ENCODE measurements around the gene LAIR1.
"Not testable (repeated sequence)": the region's sequence is repeated elsewhere in the genome, so short reads cannot be mapped to it uniquely, and the experiment has no call there.

Gene LAIR1

DNA sequence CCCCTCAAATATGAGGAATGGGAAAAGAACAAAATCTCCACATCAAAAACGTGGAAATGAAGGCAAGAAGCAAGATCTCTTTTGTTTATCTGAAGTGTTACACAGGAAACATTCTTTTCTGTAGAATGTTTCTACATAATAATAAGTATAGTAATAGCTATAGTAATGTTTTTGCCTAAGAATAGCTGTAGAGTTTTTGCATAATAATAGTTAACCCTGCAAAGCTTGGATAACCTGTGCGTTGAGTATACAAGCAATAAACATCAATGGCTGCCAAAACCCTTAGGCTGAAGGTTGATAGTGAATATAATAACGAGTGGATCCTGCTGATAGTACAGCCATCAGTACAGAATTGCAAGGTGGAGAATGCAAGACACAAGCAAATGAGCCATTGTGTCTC, 40.7 kb downstream of the LAIR1 start:
- DNase-seq (ENCODE audit: low spot score) = no peak
- Histone ChIP-seq H3K27ac (no peak overlapping the region), H3K4me3 (no peak overlapping the region)
- TF ChIP-seq, protein P1, sequence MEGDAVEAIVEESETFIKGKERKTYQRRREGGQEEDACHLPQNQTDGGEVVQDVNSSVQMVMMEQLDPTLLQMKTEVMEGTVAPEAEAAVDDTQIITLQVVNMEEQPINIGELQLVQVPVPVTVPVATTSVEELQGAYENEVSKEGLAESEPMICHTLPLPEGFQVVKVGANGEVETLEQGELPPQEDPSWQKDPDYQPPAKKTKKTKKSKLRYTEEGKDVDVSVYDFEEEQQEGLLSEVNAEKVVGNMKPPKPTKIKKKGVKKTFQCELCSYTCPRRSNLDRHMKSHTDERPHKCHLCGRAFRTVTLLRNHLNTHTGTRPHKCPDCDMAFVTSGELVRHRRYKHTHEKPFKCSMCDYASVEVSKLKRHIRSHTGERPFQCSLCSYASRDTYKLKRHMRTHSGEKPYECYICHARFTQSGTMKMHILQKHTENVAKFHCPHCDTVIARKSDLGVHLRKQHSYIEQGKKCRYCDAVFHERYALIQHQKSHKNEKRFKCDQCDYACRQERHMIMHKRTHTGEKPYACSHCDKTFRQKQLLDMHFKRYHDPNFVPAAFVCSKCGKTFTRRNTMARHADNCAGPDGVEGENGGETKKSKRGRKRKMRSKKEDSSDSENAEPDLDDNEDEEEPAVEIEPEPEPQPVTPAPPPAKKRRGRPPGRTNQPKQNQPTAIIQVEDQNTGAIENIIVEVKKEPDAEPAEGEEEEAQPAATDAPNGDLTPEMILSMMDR (IDR thresholded peaks at IDR 0.05) = no peak

DNA sequence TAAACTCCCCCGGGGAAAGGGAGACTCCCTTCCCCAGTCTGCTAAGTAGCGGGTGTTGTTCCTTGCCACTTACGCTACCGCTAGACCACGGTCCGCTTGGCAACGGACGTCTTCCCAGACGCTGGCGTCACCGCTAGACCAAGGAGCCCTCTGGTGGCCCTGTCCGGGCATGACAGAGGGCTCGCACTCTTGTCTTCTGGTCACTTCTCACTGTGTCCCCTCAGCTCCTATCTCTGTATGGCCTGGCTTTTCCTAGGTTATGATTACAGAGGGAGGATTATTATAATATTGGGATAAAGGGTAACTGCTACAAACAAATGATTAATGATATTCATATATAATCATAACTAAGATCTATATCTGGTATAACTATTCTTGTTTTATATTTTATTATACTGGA, 41.8 kb downstream of the LAIR1 start:
- not testable (repeated sequence) for H3K4me3 ChIP-seq; H3K27ac ChIP-seq; DNase-seq (ENCODE audit: low spot score)

DNA sequence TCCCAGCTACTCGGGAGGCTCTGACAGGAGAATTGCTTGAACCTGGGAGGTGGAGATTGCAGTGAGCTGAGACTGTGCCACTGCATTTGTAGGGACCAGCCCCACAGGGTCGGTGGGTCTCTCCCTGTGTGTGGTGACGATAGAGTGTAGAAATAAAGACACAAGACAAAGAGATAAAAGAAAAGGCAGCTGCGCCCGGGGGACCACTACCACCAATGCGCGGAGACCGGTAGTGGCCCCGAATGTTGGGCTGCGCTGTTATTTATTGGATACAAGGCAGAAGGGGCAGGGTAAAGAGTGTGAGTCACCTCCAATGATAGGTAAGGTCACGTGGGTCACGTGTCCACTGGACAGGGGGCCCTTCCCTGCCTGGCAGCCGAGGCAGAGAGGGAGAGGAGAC, 42.4 kb downstream of the LAIR1 start:
- not testable (repeated sequence) for H3K27ac ChIP-seq; DNase-seq (ENCODE audit: low spot score); H3K4me3 ChIP-seq

DNA sequence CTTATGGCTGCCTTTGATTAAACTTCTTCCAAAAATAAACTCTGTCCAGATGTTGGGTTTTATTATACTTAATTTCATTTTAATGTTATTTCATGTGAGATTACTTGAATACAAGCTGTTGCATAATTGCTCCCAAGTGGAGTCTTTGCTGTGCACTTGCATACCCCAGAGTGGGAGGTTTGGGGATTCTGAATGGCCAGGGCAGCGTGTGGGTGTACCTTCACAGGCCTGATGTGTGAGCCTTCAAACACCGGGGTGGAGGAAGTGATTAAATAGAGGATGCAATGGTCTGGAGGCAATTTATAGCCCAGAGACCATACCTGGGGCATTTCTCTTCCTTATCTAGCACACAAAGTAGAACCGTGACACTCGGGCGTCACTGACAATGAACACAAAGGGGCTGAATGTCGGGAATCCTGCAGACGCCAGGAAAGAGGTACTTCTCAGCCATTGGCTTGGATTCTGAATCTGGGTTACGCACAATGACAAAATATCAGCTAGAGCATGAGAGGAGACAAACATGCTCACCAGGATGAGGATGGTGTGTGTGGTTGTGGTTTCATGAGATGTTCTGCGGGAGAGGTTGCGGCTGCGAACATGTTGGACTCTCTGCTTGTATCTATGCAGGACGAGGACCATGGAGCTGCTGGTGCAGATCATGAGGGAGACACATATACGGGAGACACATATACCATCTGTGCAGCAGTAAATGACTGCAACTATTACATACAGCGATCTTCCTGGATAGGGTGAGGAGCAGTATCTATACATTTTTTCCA, 44.6 kb downstream of the LAIR1 start:
- no peak overlapping the region for H3K27ac ChIP-seq
- H3K4me3 ChIP-seq = no peak overlapping the region
- no peak for DNase-seq (ENCODE audit: low spot score)
- TF ChIP-seq, protein P1 (IDR thresholded peaks at IDR 0.05) = no peak

DNA sequence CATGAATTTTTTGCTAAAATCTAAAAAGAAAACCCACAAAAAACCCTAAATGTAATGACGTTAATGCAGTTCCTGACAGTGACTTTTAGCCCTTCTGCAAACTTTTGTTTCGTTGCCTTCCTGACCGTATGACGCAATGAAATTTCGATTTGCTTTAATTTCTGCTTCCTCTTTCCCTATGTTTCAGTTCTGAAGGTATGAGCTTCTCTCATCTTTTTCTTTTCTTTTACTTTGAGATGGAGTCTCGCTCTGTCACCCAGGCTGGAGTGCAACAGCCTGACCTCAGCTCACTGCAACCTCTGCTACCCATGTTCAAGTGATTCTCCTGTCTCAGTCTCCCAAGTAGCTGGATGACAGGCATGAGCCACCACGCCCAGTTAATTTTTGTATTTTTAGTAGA, 45.7 kb downstream of the LAIR1 start:
- no peak for DNase-seq (ENCODE audit: low spot score)

DNA sequence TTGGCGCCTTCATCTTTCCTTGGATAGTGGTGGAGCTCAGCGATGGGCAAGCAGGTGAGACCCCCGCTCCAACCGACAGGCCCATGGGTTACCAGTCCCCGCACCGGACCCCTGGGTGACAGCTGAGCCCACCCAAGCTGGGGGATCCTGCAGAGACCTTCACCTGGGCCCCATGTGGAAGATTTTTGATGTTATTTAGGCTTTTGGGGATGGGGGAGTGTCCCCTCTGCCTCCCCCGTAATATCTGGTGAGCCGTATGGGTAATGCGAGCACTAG, 46.8 kb downstream of the LAIR1 start:
- TF ChIP-seq, protein P1 (IDR thresholded peaks at IDR 0.05) = no peak
- H3K27ac ChIP-seq = no peak overlapping the region
- DNase-seq (ENCODE audit: low spot score) = peak; percentile 65
- no peak overlapping the region for H3K4me3 ChIP-seq

More for the DNA sequence above, 45.7 kb downstream of the LAIR1 start:
- no peak overlapping the region for H3K27ac ChIP-seq
- TF ChIP-seq, protein P1 (IDR thresholded peaks at IDR 0.05) = no peak
- no peak overlapping the region for H3K4me3 ChIP-seq

DNA sequence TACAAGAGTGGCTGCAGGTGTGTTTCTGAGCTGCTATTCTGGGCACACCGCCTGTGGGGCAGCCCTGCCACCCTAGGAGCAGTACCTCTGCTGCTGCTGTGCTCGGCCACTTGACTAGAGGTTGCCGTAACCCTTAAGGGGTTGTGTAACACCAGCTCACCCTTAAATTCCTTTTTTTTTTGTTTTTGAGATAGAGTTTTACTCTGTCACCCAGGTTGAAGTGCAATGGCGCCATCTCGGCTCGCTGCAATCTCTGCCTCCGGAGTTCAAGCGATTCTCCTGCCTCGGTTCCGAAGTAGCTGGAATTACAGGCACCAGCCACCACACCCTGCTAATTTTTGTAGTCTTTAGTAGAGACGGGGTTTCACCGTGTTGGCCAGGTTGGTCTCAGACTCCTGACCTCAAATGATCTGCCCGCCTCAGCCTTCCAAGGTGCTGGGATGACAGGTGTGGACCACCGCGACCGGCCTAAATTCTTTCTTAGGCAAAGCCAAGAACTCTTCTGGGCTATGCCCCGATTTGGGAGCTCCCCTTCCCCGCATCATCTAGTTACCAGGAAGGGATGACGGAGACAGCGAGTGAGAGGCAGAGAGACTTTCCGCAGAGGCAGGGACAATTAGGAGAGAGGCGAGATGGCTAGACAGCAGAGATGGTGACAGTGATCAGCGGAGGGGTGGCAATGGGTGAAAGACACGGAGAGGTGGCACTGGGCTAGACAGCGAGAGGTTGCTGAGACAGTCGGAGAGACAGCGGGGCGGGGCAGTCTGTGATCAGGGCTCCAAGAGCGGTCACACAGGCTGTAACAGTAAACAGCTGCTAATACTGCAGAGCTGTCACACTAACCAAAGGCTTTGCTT, 47.4 kb downstream of the LAIR1 start:
- H3K27ac ChIP-seq = no peak overlapping the region
- H3K4me3 ChIP-seq = no peak overlapping the region
- peak; percentile 64 for DNase-seq (ENCODE audit: low spot score)
- TF ChIP-seq, protein P1 (IDR thresholded peaks at IDR 0.05) = no peak

DNA sequence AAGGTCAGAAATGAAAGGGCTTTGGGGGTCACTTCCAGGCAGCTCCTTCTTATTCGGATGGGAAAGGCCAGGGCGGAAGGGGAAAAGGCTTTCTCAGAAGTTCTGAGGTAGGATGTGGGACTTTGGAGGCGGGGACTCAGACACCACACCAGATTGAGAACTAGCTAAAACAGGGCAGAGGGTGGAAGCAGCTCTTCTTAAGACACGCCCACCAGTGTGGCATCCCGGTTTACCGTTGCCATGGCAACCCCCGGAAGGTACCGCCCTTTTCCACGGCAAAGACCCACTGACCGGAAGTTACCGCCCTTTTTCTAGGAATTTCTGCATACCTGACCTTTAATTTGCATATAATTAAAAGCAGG, 48.0 kb downstream of the LAIR1 start:
- no peak overlapping the region for H3K4me3 ChIP-seq
- no peak for DNase-seq (ENCODE audit: low spot score)
- TF ChIP-seq, protein P1 (IDR thresholded peaks at IDR 0.05) = no peak

More for the DNA sequence above, 48.0 kb downstream of the LAIR1 start:
- no peak overlapping the region for H3K27ac ChIP-seq
